Fibroblast of gingiva (primary cell): ENCODE results near the gene ABHD6.
A peak's percentile ranks its signal among the peaks of the same experiment; 100 is the strongest.
"Not testable (repeated sequence)": the region's sequence is repeated elsewhere in the genome, so short reads cannot be mapped to it uniquely, and the experiment has no call there.

Experiments used
- DNase-seq: peaks from one replicate; pipeline ENCODE4 v3.0.0-alpha.2; 2011; ENCODE audit warnings: low read depth

The ABHD6 gene

DNA sequence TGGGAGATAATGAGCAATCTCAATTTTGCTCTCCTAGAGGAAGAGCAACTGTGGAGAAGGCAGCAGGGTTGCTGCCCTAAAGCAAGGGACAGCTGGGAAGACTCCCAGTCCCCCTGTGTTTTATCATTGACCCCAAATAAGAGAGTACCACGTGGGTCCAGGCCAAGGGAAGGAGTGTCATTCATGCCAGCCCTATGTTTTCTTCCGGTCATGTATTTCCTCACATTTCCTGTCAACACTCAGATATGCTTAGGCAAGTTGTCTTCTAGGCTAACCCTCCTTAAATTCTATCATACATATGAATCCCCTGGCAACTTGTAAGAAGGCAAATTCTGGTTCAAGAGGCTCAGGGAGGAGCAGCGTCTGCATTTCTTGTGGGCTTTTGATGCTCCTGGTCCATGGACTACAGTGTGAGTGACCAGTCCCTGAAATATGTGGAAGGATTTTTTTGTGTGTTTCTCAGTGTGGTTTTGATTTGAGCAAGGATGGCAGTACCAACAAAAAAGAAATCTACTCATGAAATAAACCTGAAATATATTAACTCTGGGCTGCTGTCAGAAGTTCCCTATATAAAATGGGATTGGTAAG lies 36.5 kb downstream of the ABHD6 start:
- DNase-seq = no peak

DNA sequence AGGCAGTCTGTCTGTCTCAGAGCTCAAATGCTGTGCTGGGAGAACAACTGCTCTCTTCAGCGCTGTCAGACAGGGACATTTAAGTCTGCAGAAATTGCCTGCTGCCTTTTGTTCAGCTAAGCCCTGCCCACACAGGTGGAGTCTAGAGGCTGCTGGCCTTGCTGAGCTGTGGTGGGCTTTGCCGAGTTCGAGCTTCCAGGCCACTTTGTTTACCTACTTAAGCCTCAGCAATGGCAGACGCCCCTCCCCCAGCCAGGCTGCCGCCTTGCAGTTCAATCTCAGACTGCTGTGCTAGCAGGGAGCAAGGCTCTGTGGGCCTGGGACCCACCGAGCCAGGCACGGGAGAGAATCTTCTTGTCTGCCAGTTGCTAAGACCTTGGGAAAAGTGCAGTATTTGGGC lies 43.5 kb downstream of the ABHD6 start:
- no peak for DNase-seq

DNA sequence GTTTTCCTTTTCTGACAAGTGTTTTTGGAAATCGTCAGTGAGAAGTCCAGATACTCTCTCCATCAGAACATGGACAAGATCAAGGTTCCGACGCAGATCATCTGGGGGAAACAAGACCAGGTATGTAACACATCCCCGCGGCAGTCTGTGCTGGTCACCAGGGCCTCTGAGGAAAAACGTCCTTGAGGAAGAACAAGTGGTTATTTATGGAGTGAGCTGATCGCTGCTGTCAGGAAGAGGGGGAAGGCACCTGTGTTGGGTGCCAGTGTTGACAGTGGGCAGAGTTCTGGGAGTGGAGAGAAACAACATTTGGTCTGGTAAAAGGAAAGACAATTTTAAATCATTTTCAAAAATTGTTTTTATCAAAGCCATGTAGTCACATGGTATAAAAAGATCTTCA lies 47.7 kb downstream of the ABHD6 start:
- DNase-seq = no peak

DNA sequence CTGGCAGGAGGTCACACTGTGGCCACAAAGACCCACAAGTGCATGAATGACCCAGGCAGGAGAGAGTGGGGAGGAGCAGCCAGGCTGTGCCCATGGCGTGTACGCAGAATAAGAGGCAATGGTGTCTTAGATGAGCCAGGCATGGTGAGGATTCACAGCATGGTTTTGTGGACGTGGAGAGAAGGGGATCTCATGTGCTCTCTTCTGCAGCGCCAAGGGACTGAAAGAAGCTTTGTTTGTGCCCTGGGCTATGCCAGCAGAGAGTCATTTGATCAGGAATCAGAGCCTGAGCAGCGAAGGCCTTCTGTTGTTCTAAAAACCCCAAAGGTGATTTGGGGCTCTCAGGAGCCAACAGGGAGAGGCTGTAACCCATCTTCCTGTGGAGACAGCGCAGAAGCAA lies 49.8 kb downstream of the ABHD6 start:
- no peak for DNase-seq

DNA sequence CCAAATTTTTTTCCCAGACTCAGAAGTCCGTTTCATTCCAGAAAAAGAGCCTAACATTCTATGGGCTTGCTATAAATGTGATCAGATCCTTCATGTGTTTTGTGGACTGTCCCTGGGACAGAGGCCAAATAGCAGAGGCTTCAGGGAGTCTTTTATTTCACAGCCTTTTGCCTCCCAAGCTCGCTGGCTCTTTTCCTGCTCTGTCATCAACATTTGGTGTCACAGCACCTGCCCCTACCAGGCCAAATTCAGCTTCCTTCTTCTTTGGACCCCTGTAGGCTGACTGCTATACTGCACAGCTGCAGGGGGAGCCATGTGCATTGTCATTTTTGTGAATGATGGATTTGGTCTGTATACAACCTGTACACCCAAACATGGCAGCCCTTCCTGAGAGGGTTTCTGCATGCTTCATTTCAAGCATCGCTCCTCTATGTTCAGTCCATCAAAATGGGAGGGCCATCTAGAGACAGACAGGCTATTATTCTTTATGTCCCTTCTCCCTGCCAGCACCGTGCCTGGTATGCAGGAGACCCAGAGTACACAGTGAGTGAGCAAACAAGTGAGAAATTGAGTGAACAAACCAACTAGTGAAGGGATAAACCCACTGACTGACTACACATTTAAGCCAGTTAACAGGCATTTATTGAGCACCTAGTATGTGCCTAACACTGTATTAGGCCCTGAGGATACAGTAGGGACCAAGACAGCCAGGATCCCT lies 50.6 kb downstream of the ABHD6 start:
- no peak for DNase-seq

DNA sequence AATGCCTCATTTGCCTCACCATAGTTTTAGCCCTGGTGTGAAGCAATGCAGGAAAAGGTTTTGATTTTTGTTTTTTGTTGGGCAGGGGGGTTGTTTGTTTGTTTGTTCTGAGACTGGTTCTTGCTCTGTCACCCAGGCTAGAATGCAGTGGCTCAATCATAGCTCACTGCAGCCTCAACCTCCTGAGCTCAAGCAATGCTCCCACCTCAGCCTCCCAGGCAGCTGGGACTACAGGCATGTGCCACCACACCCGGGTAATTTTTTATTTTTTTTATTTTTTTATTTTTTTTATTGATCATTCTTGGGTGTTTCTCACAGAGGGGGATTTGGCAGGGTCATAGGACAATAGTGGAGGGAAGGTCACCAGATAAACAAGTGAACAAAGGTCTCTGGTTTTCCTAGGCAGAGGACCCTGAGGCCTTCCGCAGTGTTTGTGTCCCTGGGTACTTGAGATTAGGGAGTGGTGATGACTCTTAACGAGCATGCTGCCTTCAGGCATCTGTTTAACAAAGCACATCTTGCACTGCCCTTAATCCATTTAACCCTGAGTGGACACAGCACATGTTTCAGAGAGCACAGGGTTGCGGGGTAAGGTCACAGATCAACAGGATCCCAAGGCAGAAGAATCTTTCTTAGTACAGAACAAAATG lies 51.5 kb downstream of the ABHD6 start:
- not testable (repeated sequence) for DNase-seq

DNA sequence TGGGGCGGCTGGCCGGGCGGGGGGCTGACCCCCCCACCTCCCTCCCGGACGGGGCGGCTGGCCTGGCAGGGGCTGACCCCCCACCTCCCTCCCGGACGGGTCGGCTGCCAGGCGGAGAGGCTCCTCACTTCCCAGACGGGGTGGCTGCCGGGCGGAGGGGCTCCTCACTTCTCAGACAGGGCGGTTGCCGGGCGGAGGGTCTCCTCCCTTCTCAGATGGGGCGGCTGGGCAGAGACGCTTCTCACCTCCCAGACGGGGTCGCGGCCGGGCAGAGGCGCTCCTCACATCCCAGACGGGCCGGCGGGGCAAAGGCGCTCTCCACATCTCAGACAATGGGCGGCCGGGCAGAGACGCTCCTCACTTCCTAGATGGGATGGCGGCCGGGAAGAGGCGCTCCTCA lies 52.9 kb downstream of the ABHD6 start:
- DNase-seq = not testable (repeated sequence)

DNA sequence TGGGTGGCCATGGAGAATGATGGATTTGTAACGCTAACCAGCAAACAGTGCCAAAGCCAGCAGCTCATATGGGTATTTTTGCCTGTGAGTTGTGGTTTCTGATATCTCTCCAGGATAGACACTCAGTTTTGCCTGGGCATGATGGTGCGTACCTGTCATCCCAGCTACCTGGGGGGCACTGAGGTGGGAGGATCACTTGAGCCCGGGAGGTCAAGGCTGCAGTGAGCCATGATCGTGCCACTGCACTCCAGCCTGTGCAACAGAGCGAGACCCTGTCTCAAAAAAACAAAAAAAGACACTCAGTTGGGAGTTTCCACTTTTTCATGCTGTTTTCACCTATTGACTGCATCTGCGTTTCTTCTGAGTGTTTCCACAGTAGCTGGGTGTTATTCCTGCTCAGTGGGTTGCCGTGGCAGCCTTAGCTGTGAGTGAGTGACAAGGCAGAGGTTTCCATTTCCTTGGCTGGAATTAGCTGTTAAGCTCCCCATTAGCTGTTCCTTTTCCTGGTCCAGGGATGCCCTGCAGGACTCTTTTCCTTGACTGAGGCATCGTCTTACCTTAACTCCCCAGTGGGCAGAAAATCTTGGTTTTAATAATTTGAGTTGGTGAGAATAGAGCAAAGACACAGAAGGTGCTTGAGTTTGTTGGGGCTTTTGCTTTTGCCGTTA lies 54.2 kb downstream of the ABHD6 start:
- DNase-seq = no peak

DNA sequence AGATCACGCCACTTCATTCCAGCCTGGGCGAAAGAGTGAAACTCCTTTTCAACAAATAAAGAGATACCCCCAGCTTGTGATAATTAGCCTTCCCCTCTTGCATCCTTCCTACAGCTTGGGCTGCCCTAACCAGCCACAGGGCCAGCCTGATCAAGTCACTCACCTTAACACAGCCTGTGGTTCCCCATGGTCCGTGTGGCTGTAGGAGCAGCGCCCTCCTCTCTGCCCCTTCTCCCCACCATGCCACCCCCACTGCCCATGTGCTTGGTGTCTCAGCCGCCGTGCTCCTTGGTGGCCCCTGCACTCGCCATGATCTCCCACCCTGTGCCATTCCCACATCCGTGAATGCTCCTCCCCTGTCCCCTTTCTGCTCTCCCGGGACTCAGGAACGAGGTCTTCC lies 55.3 kb downstream of the ABHD6 start:
- DNase-seq = no peak

DNA sequence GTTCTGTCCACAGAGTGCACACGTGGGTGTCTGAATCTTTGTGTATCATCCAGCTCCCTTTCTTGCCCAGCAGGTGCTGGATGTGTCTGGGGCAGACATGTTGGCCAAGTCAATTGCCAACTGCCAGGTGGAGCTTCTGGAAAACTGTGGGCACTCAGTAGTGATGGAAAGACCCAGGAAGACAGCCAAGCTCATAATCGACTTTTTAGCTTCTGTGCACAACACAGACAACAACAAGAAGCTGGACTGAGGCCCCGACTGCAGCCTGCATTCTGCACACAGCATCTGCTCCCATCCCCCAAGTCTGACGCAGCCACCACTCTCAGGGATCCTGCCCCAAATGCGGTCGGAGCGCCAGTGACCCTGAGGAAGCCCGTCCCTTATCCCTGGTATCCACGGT lies 55.9 kb downstream of the ABHD6 start:
- DNase-seq = no peak

DNA sequence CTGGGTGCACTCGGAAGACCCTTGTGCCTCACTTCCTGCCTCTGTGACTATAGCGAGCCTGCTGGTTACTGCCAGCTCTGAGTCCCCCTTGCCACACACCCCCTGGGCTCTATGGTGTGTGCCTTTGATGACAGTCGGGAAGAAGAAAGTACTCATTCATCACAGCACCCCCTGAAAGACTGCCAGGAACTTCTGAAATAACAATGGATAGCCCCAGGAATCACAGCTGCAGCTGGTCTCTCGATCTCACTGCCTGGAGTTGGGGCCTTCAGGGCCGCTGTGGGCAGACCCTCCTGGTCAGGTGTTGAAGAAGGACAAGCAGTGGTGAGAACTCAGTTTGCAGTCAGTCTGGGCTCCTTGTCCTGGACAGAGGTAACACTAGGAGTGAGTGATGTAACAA lies 58.7 kb downstream of the ABHD6 start:
- DNase-seq = no peak

DNA sequence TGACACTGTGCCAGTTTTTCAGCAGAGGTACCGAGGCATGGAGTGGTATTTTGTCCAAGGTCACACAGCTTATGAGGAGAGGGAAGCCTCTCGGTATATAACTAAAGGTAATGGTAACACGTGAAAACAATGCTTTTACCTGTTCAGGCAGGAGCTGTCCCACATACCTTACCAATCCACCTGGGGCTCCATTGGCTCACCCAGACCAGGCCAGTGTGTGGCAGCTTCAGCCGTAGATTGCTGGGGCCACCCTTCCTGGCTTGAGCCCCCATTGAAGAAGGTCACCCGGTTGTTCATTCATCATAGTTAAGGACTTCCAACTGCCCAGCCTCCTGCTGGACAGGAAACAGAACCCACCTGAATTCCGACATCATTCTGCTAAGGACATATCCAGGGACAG lies 59.3 kb downstream of the ABHD6 start:
- DNase-seq = no peak

DNA sequence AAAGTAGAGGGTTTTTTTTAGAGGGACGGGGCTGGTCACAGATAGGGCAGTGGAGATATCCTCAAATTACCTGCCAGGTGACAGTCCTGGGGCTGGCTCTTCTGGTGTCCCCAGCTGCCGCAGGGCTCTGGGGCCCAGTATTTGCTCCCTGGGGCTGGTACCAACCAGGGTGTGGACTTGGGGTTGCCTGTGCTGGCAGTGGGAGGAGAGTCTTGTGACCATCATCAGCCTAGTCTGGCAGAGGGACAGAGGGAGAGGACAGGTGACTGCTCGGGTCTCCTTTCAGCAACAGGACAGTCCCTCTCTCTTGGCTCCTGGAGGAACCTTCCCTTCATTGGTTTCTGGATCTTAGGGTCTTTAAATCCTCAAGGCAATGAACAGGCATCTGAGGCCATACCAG lies 60.6 kb downstream of the ABHD6 start:
- no peak for DNase-seq

DNA sequence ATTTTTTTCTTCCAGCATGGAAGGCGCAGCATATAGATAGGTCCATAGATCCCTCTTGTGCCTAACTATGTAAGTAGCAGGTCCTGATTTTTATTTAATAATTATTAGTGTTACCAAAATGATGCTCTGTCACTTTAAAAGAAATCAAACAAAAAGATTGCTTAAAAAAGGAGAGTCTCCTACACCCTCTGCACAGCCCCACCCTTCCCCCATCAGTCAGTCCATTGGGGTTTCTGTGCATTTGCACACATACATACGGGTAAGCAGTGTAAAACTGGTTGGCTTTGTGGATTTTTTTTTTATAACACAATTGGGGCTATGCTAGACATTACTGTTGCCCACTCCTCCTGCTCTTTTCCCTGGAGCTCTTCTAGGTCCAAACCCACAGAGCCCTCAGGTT lies 61.5 kb downstream of the ABHD6 start:
- DNase-seq = no peak

DNA sequence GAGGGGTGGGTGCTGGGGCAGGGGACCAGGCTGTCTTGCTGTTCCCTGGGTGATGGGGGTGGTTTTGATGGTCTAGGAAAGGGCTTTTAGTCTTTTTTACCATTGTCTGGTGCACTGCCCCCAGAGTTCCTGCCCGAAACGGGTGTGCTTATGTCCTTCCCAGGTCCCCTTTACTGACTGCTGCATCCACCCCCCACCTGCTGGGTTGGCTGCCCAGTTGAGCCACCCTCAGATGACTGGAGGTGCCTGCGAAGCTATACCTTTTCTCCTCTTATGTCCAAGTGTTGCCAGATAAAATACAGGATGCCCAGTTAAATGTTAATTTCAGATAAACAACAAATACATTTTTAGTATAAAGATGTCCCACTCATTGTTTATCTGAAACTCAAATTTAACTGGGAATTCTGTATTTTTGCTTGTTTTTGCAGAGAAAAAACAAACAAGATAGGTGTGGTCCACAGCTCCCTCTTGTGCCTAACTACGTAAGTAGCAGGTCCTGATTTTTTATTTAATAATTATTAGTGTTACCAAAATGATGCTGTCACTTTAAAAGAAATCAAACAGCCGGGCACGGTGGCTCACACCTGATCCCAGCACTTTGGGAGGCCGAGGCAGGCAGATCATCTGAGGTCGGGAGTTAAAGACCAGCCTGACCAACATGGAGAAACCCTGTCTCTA lies 62.4 kb downstream of the ABHD6 start:
- DNase-seq = peak; percentile 32

DNA sequence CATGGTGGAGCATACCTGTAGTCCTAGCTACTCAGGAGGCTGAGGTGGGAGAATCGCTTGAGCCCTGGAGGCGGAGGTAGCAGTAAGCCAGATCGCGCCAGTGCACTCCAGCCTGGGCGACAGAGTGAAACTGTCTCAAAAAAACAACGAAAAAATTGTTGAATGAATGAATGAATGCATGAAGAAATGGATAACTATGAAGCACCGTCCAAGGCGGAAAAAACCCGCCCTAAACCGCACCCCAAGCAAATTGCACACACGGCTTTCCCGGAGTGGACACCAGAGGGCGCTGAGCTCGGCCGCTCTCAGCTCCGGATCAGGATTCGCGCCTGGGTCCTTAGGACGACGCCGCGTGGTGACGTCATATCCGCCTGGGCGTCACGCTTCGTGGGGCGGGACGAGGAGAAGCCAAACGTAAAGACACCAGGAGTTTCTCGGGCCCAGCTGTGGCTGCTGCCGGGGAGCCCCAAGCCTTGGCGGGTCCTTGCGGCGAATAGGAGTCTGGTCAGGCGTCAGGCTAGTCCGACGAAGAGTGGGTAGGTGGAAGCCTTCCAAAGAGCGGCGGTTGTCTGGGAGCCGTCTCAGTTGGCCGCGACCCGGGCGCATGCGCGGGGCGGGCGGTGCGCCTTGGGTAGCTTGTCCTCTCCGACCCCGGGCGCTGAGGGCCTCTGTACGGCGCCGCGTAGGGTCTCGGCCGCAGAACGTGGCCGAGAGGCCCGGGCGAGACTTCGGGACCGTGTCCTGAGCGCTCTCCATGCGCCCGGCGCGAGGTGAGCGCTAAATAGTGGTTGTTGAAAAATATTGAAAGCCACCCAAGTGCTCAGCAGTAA lies 68.5 kb downstream of the ABHD6 start, which contains the start of the genes HTD2 and RPP14:
Gene HTD2 (plus strand): TSS at position 639 of the 830 bp plus-strand sequence. CDS start 11,094 bp downstream, outside the sequence.
Gene RPP14 (plus strand): TSS at position 364 of the 830 bp plus-strand sequence. CDS start 4,085 bp downstream, outside the sequence.
- peak; percentile 96 for DNase-seq

DNA sequence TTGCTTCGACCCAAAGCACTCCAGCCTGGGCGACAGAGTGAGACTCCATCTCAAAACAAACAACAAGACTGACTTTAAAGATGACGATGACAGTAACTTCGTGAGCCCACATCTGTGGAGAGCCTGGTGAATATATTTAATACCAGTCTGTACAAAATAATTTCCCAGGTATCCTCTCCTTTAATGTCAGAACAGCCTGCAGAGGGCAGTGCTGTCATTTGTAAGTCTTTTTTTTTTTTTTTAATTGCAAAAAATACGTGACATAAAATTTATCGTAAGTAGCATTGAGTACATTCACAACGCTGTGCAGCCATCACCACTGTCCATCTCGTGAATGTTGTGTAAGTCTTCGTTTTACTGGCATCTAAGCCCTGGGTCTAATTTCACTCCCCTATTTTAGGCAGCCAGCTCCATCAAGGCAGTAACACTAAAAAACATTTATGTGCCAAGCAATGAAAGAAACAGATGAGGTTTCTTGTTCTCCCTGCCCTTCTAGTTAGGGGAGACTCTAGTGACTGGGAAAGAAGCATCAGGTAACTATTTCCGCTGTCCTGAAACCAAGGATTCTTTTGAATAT lies 70.1 kb downstream of the ABHD6 start:
- peak; percentile 70 for DNase-seq

DNA sequence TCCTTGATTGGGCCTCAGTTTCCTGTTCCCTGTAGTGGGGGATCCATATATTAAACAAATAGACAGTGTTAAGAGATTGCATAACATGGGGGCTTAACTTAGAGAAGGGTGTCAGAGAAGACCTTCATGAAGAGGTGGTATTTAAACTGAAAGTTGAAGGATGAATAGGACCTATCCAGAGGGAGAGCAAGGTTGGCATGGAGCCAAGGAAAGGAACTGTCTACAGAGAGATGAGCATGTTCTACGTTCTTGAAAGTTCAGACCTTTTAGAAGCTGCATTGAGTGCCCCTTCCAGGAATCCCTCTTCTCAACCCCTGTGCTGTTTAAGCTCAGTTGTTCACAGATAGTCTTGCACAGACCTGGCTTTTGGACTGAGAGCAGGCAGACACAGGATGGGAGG lies 71.1 kb downstream of the ABHD6 start:
- DNase-seq = no peak

DNA sequence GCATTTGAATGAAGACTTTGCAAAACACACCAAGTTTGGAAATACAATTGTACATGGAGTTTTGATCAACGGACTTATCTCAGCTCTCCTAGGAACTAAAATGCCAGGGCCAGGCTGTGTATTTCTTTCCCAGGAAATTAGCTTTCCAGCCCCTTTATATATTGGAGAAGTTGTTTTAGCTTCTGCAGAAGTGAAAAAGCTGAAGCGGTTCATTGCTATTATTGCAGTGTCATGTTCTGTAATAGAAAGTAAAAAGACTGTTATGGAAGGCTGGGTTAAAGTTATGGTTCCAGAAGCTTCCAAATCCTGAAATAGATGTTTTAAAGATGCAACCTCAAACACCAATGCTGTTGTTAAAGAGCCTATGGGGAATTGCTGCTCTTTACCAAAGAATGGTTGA lies 80.2 kb downstream of the ABHD6 start:
- DNase-seq = no peak

DNA sequence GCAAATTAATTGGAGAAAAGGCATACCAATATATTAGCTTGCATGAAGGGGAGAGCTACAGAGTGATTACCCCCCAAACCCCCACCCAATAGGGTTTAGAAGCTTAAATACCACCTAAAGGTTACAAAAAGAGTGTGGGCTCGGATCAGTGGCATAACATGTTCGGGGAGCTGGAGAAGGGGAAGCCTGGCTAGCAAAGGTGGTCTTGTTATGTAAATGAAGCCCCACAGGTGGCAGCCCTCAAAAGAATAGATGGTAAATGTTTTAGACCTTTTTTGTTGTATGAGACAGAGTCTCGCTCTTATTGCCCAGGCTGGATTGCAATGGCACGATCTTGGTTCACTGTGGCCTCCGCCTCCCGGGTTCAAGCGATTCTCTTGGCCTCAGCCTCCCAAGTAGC lies 84.2 kb downstream of the ABHD6 start:
- DNase-seq = no peak

DNA sequence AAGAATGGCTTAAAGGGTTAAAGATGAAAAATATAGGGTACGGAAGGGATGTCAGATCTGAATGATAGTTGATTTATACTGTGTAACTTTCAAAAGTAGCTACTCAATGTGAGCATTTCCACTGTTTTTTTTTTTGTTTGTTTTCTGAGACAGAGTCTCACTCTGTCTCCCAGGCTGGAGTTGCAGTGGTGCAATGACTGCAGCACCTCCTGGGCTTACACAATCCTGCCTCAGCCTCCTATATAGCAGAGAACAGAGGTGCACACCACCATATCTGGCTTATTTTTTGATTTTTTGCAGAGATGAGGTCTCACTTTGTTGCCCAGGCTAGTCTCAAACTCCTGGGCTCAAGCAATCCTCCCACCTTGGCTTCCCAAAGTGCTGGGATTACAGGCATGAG lies 85.2 kb downstream of the ABHD6 start:
- no peak for DNase-seq
